OCI-M2 (cell line): ENCODE data around the gene SH2D1B.

Experiments used
- DNase-seq: peaks from one replicate; lab custom pipeline; 2025; ENCODE audit not compliant: unreplicated experiment; lab: John Stamatoyannopoulos, UW

SH2D1B gene

DNA sequence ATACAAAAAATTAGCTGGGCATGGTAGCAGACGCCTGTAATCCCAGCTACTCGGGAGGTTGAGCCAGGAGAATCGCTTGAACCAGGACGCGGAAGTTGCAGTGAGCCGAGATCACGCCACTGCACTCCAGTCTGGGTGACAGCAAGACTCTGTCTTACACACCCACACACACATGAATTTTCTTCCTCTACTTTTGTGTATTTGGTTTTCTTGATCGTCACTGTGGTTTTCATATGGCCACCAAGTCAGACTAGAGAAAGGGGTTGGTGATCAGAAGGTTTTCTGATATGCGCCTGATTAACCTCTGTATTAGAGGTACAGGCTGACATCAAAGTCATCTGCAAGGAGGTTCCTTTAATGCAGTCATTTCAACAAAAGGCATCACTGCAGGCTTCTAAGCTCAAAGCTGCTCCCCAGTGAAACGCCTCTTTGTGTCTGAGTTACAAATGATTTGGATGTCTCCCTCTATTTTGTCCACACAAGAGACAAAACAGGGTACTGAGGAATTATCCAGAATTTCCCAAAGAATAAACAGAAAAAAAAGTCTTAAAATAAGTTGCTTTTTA, 11.1 kb downstream of the SH2D1B start:
- no peak for DNase-seq

DNA sequence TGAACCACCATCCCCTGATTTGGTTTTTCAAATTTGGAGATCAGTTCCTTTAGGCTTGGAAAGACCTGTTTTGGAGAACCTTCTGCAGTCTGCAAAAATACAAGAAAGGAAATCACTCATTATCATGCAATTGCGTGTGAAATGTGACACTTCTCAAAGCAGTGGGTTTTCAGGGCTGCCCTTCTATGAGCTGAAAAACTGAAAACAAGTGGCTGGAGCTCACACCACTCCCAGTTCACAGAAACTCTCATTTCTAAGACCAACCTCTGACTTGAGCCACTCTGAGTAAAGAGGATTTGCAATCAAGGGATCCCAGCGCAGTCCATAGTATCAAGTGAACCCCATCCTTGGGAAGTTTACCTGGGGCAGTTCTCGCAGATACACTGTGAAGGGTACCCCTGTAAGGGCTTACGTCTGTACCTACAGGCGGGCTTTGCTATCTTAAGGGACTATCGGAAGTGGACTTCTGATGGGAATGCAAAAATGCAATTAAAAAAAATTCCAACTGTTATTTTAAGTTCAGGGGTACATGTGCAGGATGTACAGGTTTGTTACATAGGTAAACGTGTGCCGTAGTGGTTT, 12.8 kb downstream of the SH2D1B start:
- no peak for DNase-seq

DNA sequence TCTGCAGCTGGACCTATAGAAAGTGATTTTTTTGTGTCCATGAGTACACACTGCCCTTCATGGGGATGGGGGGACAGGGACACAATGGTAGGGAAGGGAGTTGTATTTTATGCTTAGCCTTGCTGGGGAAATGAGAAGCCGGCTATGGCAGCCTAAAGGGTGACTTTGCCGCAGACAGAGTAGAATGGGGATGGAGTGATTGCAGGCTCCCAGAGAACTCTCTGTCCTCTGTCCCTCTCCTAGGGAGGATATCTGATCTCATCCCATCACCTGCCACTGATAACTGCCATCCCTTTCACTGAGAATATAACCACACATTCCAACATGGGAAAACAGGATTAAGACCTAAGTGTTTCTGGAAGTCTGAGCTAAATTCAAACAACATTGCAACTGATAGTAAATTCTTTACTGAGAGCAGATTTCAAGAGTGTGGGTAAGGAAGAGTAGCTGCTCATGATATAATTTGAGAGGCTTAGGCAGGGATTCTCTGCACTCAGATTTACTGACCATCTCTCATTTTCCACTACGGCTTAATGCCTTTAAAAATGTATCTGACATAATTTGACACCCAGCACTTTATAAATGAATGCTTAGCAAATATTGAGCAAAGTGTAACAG, 13.9 kb downstream of the SH2D1B start:
- DNase-seq: no peak

DNA sequence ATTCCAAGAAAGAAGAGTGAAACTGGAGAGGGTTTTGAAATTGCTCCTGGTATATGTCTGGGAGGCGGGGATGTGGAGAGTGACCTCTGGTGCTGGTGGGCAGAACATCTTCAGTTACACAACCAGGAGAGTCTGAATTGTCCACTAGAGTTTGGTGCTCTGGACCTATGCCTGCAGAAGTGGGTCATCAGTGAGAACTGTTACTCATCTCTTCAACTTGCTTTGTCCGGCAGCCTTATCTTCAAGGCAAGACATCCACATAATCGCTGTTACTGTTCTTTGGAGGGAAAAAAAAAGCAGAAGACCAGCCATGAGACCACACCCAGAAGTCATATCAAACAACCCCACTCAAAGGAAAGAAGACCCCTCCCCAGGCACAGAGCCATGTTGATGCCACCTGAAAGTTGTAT, 14.9 kb downstream of the SH2D1B start:
- peak; percentile 28 for DNase-seq

DNA sequence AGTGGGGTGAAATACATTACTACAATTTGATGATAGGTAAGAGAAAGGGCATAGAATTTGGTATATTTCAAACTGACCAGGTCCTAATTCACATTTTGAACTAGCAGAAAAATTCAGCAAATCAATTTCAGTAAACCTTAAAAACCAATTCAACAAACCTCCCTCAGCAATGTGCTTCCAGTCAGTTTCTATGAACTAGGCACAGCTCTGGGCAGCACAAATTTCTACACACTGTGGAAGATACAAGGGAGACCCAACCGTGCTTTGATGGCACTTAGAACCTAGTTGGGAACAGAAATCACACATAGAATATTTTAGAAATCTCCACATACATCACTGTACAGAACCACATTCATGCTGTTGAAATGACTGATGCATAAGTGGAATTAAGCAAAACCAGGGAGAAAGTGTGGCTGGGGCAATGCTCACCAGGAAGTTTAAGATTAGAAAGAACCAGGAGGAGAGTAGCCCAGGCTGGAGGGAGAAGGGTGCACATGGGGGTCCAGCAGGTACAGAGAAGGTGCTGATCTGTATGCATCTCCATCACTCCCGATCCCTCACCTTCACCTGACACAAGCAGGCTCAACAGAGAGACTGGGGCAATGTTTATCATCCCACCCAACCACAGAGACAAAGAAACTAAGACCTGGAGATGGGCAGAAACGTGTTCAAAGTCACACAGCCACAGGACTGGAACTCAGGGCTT, 15.6 kb downstream of the SH2D1B start:
- no peak for DNase-seq

DNA sequence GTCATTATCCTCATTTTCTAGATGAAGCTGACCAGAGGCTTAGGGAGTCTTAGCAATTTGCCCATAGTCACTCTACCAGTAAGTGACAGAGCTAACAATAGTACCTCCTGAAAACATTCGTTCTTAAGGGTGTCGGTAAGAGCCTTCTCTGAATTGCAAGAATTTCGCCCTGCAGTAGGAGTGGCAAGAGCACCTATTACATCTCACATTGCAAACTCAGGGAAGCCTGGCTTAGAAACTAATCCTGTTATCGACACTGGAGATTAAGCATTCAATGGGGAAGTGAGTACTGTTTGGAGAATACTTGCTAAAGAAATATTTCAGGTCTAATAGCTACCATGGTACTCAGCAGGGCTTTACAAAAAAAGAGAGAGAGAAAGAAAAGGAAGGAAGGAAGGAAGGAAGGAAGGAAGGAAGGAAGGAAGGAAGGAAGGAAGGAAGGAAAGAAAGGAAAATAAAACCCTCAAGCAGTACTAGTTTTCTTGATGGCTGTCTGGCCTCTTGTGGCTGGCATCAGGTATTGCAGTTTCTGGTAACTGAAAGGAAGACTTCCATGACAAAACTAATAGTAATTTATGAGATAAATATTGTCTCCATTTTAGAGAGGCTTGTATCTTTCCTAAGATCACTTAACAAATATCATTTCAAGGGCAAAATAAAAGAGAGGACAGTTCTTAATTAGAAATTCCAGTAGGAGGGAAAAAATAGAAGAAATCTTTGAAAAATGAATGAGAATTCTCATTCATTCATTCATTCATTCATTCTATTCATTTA, 20.0 kb downstream of the SH2D1B start:
- no peak for DNase-seq

DNA sequence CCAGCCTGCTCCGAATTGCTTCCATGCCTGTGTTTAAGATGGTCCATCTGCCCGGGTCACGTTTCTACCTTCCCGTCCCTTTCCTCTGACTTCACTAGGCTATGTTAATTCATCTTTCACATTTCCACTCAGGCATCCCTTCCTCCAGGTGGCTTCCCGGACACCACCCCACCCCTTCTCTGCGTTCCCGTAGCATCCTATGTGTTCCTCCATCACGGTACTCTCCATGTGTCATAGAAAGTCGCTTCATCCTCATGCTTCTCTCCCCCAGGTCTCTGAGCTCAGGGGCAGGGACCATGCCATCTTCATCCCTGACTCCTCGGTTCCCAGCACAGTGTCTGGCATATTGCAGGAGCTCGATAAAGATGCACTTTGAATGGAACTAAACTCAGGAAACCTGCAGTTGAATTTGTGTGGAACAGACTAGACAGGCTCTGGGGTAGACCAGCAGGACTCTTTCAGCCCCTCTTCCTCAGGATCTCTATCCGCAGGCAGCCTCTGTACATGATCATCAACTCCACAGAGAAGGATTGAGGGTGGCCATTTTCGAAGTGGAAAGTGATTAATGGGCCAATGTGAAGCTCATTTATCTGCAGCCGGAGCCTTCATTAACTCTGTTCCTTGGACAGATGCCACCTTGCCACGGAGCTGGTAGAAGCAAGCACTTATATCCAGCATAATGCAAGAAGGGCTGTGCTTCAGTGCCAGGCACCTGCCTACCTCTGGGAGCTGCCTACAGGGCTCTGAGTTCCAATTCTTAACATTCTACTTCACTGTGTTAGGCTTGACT, 21.3 kb downstream of the SH2D1B start:
- DNase-seq: no peak

DNA sequence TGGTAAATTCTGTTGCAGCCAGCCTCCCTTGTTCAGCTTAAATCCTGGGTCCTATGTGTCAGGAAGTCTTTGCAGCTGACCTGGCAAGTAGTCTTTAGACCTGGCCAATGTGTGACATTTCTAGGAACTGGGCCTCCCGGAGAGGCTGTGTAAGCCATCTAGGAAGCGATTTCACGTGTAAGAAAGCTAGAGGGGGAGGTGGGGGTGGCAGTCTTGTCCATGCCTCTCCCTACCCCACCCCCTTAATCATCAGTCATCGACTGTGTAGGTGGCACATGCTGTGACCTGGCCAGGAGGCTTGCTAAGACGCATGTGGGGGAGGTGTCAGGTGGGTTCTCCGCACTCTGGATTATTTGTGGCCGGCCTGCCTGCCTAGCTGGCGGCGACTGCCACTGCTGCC, 22.0 kb downstream of the SH2D1B start:
- no peak for DNase-seq

DNA sequence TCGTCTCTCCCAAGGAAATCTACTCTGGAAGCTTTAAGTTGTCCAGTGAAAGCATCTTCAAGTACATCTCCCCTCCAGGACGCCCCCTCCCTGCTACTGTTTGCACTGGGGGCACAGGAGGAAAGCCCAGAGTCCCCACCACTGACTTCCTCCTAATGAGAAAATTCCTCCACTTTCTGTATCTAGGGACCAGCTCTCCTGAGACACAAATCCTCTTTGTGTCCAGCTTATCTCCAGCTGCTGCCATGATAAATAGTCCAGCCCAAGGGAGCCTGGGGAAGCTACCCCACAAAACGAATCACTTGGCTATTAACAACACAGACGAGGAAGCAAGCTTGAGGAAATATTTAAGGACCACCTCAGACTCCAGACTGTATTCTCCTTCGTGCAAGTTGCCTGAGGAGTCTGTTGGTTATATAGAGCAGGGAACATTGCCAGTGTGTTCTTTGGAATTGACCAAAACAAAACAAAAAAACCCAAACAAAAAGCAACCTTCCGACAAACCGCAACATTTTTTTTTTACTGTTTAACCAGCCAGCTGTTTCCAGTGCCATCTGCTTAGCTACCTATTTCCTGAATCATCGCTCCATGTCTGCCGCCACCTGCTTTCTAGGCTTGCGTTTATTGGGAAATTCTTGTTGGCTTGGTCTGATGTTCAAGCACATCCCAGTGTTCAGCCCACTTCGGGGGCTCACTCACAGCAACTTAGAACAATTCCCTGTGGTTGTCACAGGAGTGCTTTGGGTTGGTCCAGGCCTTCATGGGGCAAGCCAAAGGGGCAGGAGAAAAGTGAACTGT, 22.7 kb downstream of the SH2D1B start:
- DNase-seq: no peak

DNA sequence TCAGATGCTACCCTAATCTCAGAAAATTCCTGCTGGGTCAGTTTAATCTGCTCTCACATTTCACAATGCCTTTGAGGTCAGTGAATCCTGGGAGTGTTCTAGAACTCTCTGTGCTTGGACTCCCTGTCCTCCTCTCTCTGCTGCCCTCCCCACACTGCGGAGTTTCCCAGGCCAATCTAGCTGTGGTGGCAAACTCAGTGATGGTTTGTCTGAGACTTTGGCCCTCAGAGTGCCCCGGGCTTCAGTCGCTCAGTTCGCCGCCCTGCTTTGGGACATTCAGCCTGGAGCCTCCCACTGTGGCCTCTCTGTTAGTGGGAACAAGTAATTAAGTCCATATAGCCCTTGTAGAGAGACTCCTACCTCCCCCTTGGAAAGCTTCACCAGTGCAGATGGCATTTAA, 23.3 kb downstream of the SH2D1B start:
- DNase-seq: no peak

DNA sequence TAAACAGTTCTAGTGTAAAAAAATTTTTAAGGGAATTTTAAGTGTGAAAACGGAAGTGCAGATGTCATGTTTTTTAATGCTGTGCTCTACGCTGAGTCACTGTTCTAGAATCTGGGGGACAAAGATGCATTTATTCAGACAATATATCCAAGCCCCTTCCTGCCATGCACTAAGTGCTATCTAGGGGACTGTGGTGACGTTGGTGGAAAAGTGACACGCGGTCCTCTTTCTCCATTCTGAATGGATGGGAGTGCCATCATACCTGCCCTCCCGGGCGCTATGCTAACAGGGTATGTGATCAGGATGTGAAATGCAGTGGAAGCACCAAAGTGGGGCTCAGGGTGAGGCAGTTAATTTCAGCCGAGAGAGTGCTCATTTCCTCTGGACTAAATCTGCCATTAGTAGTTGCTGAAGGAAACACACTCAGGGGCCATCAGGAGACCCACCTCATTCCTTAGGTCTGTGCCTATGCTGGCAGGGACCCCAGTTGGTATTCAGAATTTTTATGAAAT, 23.8 kb downstream of the SH2D1B start:
- no peak for DNase-seq

DNA sequence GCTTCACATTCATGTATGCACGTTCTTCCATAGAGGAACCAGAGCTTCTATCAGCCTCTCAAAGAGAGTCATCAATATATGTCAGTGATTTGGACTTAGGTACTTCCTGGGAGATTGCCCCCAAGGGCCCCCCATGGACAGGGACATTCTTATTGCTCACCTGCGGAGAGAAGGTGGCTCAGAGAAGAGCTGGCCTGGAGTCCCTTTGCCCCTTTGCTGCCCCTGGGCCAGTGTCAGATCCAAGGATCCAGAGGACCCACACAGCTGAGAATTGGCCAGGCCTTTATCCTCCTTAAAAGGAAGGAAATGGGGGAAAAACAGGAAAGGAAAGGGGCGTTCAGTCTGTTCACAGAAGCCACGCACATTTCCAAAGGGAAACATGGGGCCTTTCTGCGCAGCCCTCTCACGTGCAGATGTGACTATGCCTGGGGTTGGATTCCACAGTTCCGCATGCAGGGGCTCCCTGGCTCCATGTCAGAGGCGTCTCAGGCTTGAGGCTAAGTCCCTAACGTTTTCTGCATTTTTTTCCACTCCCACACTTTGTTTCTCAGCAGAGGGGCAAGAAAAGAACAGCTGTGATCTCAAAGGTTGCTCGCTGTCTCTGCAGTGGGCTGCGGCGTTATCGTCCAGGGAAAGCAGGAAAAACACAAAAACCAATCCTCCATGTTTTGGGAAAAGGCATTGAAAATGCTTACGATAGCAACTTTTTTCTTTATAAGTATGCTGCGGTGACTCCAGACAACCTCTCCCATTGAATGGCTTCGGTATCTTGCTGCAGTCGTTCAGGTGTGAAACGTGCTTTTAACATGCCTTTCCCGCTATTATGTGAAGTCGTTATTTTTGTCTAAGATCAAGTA, 24.5 kb downstream of the SH2D1B start:
- no peak for DNase-seq

DNA sequence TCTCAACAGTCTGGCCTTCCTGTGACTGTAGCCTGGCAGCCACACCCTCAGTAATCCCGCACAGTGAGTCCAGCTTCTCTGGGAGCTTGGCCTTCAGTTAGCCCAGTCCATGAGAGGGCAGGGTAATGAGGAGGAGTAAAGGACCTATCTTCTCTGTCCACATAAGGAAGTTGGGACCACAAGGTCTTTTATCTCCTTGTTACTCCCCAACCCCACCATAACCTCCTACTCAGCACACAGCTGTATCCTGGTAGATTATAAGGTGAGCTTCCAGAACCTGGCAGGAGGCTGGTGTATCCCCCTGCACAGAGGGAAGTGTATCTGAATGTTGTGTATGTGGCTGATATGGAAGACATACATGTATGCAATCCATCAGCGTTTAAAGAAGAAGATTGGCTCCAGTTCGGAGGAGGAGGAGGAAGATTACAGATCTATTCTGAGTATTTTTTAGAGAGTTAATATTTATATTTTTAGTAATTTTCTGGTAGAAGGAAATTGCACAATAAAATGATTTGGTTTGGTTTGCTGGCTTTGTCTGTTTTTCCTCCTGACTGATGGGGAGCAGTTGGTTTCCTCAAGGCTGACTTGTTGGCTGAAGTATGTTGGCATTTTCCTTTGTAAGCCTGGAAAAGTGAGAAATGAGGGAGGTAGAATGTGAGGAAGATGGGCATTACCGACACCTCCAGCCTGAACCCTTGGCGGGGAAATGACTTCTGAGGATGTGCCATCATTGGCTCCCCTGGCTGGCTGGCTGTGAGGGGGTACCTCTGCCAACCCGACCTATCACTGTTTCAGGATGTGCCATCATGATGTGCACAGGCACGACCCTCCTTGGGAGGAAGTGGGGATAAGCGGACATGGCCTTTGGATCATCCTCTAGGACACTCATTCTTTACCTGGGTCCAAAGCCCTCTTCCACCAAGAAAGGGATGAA, 25.4 kb downstream of the SH2D1B start:
- no peak for DNase-seq

DNA sequence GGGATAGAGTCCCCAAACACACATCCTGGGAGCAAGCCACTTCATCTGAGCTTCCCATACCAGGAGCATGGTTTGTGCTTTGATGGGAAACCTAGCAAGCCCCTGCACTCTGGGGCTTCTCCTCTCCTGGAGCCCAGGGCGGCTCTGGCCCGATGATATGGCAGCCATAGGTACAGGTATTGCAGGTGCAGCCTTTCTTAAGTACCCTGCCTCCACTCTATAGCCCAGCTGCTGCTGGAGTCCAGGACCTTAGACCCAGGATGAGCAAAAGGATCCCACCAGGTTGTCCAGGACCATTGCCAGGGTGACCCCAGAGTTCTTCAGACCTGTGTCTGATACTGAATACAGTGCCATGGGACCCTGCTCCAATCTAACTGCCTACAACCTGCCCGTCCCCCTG, 26.2 kb downstream of the SH2D1B start:
- no peak for DNase-seq

DNA sequence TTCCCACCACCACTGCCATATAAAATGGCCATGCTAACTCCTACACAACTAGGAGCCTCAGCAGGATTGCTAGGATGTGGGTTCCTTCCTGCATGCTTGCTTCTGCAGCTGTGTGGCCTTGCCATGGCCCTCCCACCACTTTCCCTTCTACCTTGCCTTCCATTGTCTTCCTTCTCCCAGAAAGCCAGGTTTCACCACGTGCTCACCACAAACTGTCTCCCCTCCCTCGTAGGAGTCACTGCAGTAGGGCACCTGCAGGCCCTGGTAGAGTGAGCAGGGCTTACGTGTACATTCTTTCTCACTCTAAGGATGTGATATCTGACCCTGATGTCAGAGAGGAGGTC, 26.7 kb downstream of the SH2D1B start:
- DNase-seq: no peak

DNA sequence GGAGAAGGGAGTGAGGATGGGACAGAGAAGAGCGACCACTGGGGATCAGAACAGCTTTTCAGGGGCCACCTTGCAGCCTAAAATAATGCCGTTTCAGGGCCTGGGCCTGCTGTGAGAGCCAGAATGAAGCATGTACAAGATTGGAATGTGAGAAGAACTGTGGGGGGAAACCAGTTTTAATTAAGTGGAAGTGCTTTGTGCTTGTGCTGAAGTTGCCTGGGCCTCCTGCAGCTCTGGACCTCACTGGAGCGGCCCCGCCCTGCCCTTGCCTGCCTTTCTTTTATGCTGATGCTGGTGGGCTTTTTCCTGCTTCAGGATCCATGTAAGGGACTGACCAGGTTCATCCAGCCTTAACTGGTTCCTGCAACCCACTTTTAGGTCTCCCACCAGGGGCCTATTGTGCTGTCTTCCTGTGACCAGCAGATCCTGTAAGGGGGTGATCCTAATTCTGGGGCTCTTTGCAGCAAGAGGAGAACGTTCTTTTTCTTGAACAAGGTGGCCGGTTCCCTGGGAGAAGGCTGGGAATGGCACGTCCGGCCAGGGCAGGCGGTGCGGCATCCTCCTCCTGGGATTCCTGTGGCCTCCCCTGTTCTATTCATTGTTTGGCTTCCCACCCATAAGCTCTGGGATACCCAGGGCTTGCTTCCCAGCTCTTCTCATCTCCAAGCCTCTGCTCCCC, 27.2 kb downstream of the SH2D1B start:
- DNase-seq: no peak

DNA sequence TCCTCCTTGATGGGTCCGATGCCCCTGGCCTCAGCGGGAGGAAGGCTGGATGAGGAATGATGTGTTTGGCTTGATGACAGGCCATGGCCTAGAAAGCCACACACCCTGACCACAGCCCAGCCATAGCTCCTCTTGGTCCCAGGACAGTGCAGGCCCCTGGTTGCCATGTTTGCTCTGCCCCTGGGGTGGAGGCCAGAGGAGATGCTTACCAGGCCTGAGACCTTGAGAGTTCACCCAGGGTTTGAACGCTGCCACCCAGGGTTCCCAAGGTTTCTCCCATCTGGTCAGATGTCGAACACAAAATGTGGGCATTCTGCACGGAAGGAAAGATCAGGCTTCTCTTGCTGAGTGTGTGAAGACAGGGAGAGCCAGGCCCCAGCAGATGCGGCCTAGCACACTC, 27.8 kb downstream of the SH2D1B start:
- no peak for DNase-seq
